ENCODE data around the gene FLNA. TPM values are rescaled to one million over a fixed set of nuclear protein-coding genes. Genes with fewer than 3 reads are reported as not detected.

Gene FLNA
- total and polyA plus RNA-seq, 10 of the 15 experiments (the other 5 are each of a cell fraction or from before 2014, with no cell fraction given) = 5.1 to 643 (median 171) TPM

DNA sequence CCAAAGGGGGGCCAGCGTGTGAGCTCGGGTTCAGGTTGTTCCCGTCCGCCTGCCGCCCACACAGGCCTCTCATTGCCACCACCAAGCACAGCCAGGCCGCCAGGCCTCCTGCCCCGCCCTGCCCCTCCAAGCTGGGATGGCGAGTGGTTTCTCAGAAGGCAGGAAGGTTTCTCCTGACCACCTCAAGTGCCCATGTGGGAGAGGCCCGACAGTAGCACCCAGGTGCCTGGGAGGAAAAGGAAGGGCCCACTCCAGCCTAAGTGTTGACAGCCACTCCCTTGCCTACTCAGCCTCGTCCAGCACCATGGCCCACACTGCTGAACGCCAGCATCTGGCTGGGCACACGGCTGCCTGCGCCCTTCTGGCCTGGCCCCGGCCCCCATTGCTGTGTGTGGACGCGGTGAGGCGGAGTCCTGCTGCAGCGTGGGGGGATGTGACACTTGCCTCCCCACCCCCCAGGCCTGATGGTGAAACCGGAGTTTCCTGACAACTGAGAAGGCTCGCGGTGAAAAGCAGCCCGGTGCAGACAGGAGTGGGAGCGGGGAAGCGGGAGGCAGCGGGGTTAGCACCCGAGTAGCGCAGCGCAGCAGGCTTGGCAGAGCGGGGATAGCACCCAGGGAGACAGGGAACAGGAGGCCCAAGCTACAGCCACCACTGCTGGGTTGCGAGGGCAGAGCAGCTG is 19.2 kb downstream of the FLNA start:
- H3K9ac ChIP-seq (ENCODE audit: control insufficient read depth, insufficient read depth, low read length) = no peak overlapping the region
- peaks cover 0 to 61% of the 10 kb centered on the region in 2 experiments; a peak in 2 of 4 replicates for H3K36me3 ChIP-seq (ENCODE audit: control insufficient read depth in 2 of 2, insufficient read depth in 2 of 2, low read length in 1 of 2)
- no TSS peak for BruUV-seq (replicated peaks)
- H4K20me1 ChIP-seq (ENCODE audit: control insufficient read depth, insufficient read depth) = no peaks in the 10 kb centered on the region
- ATAC-seq = no peak
- peak; percentile 29; the same call in 1 of the 2 replicates for TF ChIP-seq POLR2A (IDR thresholded peaks at IDR 0.05; ENCODE audit: low read depth, low read length)
- no peak for TF ChIP-seq KDM1A (IDR thresholded peaks at IDR 0.05; ENCODE audit: borderline replicate concordance)
- TF ChIP-seq CHD4 (IDR thresholded peaks at IDR 0.05) = no peak
- intact Hi-C loops (cut with micrococcal nuclease; ENCODE audit: unreplicated experiment) (no loop called here), in situ Hi-C loops (cut with MboI) (no loop called here)
- no peak overlapping the region for H2AFZ ChIP-seq (ENCODE audit: control insufficient read depth, low read depth, low read length)
- ChIA-PET CTCF (no interaction called here), RAD21 (ENCODE audit: unreplicated experiment) (no interaction called here), SMC1A (ENCODE audit: uncharacterized antibody, unreplicated experiment) (no interaction called here), POLR2A (no interaction called here)
- H3K27me3 ChIP-seq (replicated peaks in 1 of 2; ENCODE audit: control insufficient read depth in 2 of 2, insufficient read depth in 2 of 2, low read length in 1 of 2) = no peaks in the 10 kb centered on the region
- H3K4me2 ChIP-seq (ENCODE audit: control insufficient read depth, insufficient read depth) = no peak overlapping the region
- DNase-seq (ENCODE audit: low read depth, low spot score) = no peak
- H3K79me2 ChIP-seq (ENCODE audit: control insufficient read depth, insufficient read depth, low read length) = no peaks in the 10 kb centered on the region
- H3K4me3 ChIP-seq = no peak overlapping the region
- no peaks in the 10 kb centered on the region; the same call in 2 of the 3 replicates for H3K9me3 ChIP-seq (replicated peaks; ENCODE audit: control insufficient read depth, insufficient read depth, low read length)
- H3K27ac ChIP-seq (ENCODE audit: control insufficient read depth, insufficient read depth) = no peak overlapping the region
- 76% methylated on average over 30 of the region's 30 CpGs for WGBS (ENCODE audit: insufficient coverage, insufficient replicate concordance, low lambda C conversion rate, missing lambda C conversion rate)
- no peak for FAIRE-seq
- H3K4me1 ChIP-seq (ENCODE audit: control insufficient read depth, insufficient read depth, low read length) = no peaks in the 10 kb centered on the region

DNA sequence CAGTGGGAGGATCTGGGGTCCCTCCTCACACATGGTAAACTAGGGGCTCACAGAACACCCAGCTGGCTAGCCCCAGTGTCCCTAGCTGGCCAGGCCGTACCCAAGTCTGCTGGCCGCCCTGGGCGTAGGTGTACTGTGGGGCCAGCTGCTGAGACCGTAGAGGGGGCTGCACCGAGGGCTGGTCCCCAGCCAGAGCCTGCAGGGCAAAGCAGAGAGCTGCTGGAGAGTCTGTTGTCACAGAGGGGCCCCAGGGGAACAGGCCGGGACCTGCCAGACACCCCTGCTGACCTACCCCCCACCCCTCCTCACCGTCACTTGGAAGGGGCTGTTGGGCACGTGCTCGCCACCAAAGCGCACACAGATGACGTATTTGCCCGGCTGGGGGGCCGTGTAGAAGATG is 19.9 kb downstream of the FLNA start:
- H2AFZ ChIP-seq (ENCODE audit: control insufficient read depth, low read depth, low read length) = no peak overlapping the region
- in situ Hi-C loops (cut with MboI) = no loop called here
- SMC1A ChIA-PET (ENCODE audit: uncharacterized antibody, unreplicated experiment) = no interaction called here
- 46% methylated on average over 13 of the region's 13 CpGs for WGBS (ENCODE audit: insufficient coverage, insufficient replicate concordance, low lambda C conversion rate, missing lambda C conversion rate)
- H3K79me2 ChIP-seq (ENCODE audit: control insufficient read depth, insufficient read depth, low read length) = no peaks in the 10 kb centered on the region
- RAD21 ChIA-PET (ENCODE audit: unreplicated experiment) = no interaction called here
- H4K20me1 ChIP-seq (ENCODE audit: control insufficient read depth, insufficient read depth) = no peaks in the 10 kb centered on the region
- CTCF ChIA-PET = no interaction called here
- no peak overlapping the region for H3K27ac ChIP-seq (ENCODE audit: control insufficient read depth, insufficient read depth)
- no peak overlapping the region for H3K9ac ChIP-seq (ENCODE audit: control insufficient read depth, insufficient read depth, low read length)
- no peaks in the 10 kb centered on the region for H3K27me3 ChIP-seq (replicated peaks in 1 of 2; ENCODE audit: control insufficient read depth in 2 of 2, insufficient read depth in 2 of 2, low read length in 1 of 2)
- BruUV-seq (replicated peaks) = no TSS peak
- POLR2A ChIA-PET = no interaction called here
- H3K9me3 ChIP-seq (replicated peaks; ENCODE audit: control insufficient read depth, insufficient read depth, low read length) = no peaks in the 10 kb centered on the region; the same call in 2 of the 3 replicates
- no peak overlapping the region for H3K4me3 ChIP-seq
- DNase-seq (ENCODE audit: low read depth, low spot score) (no peak), ATAC-seq (no peak), FAIRE-seq (no peak)
- intact Hi-C loops (cut with micrococcal nuclease; ENCODE audit: unreplicated experiment) = no loop called here
- peaks cover 0 to 60% of the 10 kb centered on the region in 2 experiments; a peak in 2 of 4 replicates for H3K36me3 ChIP-seq (ENCODE audit: control insufficient read depth in 2 of 2, insufficient read depth in 2 of 2, low read length in 1 of 2)
- H3K4me1 ChIP-seq (ENCODE audit: control insufficient read depth, insufficient read depth, low read length) = no peaks in the 10 kb centered on the region
- H3K4me2 ChIP-seq (ENCODE audit: control insufficient read depth, insufficient read depth) = no peak overlapping the region
- TF ChIP-seq SMARCA5 (IDR thresholded peaks at IDR 0.05) (no peak), SMC3 (IDR thresholded peaks at IDR 0.05; ENCODE audit: borderline replicate concordance, low read length) (no peak), BCL11A (IDR thresholded peaks at IDR 0.05; ENCODE audit: low read depth, low read length) (no peak), TAF1 (IDR thresholded peaks at IDR 0.05; ENCODE audit: borderline replicate concordance, low read depth, low read length) (no peak), NR2C2 (IDR thresholded peaks at IDR 0.05; ENCODE audit: borderline replicate concordance, control insufficient read depth, insufficient read length, low read depth) (no peak), CHD1 (IDR thresholded peaks at IDR 0.05; ENCODE audit: low read depth, low read length) (no peak), EZH2 (IDR thresholded peaks at IDR 0.05; ENCODE audit: borderline replicate concordance, control insufficient read depth, low read depth, low read length) (no peak), MEF2A (IDR thresholded peaks at IDR 0.05; ENCODE audit: insufficient read depth, low read depth, low read length) (no peak), YY1 (IDR thresholded peaks at IDR 0.05; ENCODE audit: low read depth, low read length) (no peak), MYB (IDR thresholded peaks at IDR 0.05; ENCODE audit: borderline replicate concordance, low read depth, low read length) (no peak)
- TF ChIP-seq, protein P1, sequence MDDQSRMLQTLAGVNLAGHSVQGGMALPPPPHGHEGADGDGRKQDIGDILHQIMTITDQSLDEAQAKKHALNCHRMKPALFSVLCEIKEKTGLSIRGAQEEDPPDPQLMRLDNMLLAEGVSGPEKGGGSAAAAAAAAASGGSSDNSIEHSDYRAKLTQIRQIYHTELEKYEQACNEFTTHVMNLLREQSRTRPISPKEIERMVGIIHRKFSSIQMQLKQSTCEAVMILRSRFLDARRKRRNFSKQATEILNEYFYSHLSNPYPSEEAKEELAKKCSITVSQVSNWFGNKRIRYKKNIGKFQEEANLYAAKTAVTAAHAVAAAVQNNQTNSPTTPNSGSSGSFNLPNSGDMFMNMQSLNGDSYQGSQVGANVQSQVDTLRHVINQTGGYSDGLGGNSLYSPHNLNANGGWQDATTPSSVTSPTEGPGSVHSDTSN (IDR thresholded peaks at IDR 0.05; ENCODE audit: insufficient replicate concordance, low read depth, low read length) = no peak
- TF ChIP-seq, protein P2, sequence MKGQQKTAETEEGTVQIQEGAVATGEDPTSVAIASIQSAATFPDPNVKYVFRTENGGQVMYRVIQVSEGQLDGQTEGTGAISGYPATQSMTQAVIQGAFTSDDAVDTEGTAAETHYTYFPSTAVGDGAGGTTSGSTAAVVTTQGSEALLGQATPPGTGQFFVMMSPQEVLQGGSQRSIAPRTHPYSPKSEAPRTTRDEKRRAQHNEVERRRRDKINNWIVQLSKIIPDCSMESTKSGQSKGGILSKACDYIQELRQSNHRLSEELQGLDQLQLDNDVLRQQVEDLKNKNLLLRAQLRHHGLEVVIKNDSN (IDR thresholded peaks at IDR 0.05; ENCODE audit: borderline replicate concordance, extremely low read length, insufficient read depth, low read depth, low read length) = no peak

All from GM12878 (cell line).